NCI-H1105 treated with DMSO at 0.1 percent for 48 hours (cell line): ENCODE results near the gene NGB.
A peak's percentile ranks its signal among the peaks of the same experiment; 100 is the strongest.
"Not testable (repeated sequence)": the region's sequence is repeated elsewhere in the genome, so short reads cannot be mapped to it uniquely, and the experiment has no call there.

ENCODE experiments used
- DNase-seq: peaks from one replicate; lab custom pipeline; 2025; lab: John Stamatoyannopoulos, UW

The NGB gene

DNA sequence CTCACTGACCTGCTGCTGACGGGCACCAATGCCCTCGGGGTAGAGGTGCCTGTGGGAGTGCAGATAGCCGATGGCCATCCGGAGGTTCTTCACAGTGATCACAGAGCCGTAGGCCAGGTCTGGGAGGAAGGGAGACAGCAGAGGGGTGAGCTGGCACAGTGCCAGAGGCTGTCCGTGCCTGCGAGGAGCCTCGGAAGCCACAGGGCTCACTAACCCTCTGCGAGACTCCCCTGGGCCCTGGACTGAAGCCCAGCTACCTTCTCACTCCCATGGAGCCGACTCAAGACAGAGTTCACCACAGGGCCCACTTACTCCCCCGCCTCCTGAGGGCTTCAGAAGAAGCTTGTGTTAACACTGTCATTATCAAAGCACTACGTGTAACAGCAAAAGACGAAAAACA is 25.1 kb upstream of the NGB start:
- no peak for DNase-seq

- DNase-seq = no peak
Measured at GRCh38 chr14:77290705-77291104, 19.7 kb upstream of the NGB start.

DNA sequence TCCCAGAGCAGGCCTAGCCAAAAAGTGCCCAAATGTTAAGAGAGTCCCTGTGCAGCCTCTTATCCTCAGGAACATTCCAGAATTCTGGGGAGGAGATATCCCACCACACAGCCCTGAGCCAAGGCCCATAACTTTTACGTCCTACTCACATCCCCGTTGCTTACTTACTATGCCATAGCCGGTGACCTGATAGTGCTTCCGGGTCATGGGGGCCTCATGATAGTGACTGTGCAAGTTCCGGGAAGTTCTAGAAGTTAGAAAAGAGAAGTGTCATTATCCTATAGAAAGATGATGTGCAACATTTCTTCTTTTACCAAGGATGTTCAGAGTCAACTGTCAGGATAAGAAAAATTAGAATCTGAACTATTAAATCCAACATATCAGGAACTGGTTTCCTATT is 15.6 kb upstream of the NGB start:
- DNase-seq = no peak

GRCh38 chr14:77284466-77284865 is 13.5 kb upstream of the NGB start:
- DNase-seq = no peak

DNA sequence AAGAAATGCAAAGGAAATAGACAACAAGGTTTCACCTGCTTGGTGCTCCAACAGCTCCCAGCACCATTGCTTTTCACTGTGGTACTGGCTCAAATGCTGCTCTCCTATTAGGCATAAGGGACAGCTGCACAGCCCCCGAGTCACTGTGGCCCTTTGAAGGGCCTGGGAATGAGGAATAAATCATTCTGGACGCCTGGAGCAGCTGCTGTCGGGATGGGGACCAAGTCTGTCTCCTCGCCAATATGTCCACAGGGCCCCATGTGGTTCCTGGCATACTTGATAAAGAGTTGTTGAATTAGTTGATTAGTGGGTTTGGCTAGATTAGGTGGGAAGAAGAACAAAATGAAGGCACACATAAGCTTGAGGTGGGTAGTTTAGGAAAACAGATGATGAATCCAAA is 13.1 kb upstream of the NGB start:
- DNase-seq = no peak

DNA sequence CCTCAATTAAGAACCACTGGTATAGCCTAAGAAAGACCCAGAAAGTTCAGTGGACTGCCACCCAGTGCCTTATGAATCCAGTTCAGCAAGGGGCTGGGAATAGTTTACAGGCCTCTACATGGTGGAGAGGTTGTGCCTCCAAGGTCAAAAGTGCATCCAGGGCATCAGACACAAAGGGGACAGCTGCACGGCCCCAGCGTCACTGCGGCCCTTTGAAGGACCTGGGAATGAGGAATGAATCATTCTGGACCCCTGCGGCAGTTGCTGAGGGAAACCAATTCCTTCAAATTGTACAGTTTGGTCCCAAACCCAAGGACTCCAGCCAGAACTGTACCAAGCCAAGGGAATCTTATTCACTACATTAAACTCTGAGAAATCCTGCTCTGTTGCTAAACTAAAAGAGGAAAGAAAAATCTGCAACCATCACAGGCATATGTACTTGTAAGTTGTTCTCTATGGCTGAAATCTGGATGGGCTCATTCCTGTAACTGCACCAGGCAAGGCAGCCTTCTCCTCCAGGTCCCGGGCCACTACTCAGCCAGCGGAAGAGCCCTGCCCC is 10.9 kb upstream of the NGB start:
- DNase-seq = no peak

DNA sequence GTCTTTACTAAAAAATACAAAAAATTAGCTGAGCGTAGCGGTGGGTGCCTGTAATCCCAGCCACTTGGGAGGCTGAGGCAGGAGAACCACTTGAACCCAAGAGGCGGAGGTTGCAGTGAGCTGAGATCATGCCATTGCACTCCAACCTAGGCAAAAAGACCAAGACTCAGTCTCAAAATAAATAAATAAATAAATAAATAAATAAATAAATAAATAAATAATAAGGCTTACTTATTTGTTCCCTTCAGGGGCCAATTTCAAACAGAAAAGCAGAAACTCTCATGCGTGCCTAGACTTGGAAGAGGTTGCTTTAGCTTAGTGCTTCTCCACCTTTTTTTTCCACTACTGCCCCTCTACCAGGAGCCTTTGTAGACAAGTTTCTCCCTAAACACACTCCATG is 9.9 kb upstream of the NGB start:
- DNase-seq = not testable (repeated sequence)

- no peak for DNase-seq
Measured at GRCh38 chr14:77279719-77280118, 8.7 kb upstream of the NGB start.

DNA sequence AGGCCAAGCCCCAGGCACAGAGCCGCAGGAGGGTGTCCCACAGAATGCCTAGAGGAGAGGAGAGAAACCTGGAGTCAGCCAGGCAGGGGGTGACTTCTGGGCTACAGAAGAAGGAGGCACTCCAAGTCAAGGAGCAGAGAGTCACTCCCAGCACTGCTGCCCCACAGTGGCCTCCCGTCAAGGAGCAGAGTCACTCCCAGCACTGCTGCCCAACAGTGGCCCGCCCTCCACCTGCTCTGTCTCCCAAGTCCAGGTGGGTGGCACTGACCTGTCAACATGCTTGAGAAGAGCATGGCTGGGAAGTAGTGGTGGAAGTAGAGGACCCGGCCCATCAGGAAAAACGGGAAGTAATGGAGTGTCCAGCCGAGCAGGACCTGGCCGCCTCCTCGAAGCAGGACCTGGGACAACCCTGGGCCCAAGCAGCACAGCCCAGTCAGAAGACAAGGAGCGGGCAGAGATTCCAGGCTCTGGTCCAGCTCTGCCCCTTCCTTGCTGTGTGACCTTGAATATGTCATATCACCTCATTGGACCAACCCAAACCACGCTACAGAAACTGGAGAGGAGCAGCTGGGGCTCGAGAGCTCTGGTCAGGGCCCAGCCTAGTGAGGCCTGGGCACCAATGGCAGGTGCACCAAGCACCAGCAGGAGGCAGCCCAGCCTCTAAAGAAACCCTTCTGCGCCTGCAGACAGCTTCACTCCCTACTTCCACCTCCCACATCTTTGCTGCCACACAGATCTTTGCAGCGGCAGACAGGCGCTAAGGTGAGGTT is 7.6 kb upstream of the NGB start:
- DNase-seq = no peak

- no peak for DNase-seq
Measured at GRCh38 chr14:77276959-77277358, 6.0 kb upstream of the NGB start.

DNA sequence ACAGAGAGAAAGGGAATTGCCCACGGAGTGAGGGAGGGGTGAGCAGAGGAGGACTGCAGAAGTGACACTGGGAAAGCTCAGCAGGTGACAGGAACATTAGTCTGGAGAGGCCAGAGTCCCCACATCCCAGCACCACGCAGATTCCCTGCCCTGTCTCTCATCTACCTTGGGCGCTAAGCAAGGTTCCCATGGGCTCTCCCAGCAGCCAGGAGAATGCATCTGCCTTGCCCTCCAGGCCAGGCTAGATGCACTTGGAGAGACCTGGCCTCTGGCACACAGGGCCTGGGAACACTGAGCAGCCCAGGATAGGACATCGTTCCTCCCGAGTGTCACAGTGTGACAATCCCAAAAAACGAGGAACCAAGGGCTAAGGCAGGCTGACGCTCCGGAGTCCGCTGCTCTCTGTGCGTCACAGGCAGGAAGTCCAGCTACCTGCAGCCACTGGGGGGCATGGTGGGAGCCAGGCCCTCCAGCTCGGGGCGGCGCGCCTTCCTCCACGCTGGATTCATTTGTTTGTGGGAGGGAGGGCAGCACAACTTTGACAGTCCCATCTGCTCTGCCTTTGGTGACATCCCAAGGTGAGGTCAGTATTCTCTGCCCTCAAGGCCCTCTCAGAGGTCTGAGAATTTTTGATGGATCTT is 5.4 kb upstream of the NGB start:
- DNase-seq = no peak

DNA sequence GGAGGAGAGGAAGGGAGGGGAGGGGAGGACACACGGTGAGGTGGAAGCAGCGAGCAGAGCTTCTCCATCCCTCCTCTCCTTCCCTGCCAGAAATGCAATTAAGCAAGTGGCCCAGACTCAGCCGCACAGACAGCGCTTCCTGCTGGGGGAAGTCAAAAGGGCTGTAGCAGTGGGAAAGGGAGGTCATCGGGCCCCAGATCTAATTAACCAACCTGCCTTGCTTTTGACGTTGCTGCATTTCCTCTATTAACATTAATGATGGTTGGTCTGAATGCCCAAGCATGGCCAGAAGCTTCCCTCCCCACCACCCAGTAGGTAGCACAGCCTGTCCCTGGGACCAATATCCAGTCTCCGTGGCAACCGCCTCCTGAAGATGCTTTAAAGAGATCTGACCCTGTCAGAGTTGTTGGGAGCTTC is 4.6 kb upstream of the NGB start:
- DNase-seq = no peak

DNA sequence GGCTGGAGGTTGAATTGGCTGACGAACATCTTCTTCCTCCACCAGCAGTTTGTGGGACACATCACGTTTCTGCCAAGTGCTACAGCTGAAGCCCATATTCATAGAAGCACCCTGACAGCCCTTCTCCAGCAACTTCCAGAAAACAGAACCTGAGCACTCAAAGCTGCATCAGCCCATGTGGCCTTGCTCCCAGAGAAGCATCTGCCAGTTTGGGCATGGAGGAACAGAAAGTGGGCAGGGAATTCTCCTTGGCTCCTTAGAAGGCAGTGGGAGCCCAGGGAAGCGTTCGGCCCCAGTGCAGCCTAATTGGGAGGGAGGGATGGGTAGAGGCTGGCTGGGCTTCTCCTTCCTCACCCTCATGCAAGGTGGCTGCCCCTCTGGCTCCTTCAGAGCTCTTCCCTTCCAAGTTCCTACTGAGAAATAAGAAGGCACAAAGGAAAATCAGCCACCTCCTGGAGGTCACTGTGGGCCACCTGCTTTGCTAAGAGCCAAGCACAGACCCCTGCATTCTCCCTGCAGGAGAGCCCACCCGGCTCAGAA is 4.1 kb upstream of the NGB start:
- DNase-seq = no peak

DNA sequence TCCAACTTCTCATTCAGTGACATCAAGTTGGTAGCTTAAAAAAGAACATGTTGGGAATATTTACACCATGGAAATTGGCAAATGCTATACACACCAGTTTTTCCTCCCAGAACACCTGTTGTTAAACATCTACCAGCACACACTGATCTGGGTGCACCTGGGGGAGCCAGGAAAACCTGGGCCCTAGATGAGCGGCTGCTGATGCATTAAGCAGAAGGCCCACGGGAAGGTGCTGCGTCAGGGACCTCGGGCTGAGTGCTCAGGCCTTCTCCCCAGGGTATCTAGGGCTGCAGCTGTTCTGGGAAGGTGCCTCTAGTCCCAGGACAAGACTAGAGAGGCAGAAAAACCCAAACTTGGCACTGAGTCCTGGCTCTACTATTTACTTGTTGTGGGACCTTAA is 2.8 kb upstream of the NGB start:
- DNase-seq = no peak

DNA sequence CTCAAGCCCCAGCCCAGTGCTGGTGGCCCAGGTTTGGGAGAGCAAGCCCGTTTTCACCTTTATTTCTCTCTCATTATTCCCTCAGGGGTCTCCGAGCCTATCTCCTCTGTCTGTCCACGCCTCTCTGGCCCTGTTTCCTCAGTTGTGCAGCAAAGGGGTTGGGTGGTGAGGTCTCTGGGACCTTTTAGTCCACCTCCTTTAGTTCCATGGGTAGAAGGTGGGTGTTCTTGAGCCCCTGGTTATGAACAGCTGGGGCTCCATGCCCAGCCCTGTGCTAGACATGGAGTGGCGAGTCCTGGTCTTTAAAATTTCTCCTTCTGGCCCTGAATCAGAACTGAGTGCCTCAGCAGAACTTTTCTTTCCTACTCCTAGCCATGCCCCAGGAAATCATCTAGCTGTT is 1.3 kb upstream of the NGB start:
- DNase-seq = no peak

- no peak for DNase-seq
Measured at GRCh38 chr14:77270361-77271112, 469 bp downstream of the NGB start.

DNA sequence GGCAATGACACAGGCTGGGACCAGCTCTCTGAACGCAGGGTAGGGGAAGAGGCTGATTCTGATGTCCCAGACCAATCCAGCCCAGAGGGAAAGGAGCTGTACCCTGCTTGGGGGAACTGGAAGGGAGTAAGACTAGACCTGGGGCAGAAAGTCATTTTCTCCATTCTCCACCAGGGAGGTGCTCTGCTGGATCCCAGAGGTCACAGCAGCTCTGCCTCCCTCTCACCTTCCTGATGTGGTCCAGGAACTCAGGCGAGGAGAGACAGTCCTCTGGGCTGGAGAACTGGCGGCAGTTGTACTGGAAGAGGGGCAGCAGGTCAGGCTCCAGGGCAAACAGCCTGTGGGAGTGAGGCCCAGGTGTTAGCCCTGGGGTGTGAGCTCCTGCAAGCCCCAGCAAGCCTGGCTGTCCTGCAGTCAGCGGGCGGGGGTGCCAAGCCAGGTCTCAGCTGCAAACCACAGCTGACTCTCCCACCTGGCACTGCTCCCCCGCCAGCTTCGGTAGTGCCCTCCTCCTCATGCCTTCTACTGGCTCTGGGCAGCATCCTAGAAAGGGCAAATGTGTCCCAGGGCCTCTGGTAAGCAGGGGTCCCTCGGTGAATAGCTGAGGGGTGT is 1.9 kb downstream of the NGB start:
- peak; percentile 92 for DNase-seq

GRCh38 chr14:77267937-77268699 is 2.9 kb downstream of the NGB start:
- no peak for DNase-seq

DNA sequence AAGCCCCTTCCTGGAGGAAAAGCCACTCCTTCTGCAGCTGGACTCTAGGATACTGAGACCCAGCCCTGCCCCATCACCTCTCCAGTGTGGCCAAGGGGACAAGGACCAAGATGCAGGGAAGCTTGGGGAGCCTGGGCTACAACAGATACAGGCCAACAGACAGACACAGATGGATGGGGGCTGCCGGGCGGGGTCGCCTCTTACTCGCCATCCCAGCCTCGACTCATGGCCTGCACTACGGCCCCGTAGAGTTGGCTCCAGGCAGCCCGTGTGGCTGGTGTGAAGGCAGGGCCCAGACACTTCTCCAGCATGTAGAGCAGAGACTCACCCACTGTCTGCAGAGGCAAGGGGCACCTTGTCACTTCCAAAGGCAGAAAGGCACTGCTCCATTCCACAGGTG is 4.7 kb downstream of the NGB start:
- DNase-seq = no peak

DNA sequence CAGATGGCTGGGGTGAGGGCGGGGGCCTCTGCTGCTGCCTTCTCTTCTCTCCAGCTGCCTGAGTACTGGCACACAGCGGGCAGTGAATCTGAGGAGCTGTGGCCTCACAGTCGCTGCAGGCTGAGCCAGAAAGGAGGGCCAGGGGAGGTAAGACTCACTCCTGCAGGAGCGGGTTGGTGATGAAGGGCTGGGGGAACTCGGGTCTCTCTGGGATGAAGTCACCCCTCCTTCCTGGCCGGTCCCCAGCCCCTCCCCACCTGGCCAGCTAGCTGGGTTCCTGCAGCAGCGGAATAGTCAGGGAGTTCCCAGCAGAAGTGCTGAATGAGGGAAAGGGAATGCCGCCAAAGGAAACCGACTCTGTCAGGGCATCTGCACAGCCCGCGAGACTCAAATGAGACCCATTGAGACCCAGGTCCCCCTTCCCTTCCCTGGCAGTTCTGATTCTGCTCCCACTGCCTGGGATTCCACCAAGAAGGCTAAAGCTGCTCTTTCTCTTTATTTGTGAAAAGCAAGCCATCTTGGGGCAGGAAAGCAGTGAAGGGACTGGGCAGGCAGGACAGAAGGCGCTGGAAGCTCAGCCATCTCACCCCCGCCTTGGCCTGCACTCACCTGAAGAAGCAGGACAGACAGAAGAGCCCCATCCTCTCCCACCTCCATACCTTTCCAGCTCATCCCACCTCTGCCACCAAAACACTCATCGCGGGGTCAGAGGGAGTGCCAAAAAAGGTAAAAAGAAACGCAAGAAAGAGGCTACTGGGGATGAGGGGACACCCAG is 5.3 kb downstream of the NGB start:
- DNase-seq = no peak

DNA sequence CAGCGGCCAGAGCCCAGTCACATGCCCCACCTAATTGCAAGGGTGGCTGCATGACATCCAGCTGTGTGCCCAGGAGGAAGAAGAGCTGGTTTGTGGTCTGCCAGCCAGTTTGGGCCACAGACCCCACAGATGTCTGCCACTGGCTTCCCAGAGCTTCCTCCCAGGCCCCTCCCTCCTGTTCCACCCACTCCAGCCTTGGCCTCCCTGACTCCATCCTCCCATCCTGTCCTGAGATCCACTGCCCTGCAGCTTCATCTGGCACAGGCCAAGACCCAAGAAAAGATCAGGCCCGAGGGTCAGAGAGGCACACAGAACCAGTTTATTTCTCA is 5.9 kb downstream of the NGB start:
- DNase-seq = no peak
